HL-60 (cell line): ENCODE results near the gene RAB1B.

ENCODE experiments used
- CTCF ChIP-seq: IDR thresholded peaks from one replicate; pipeline ENCODE4 v1.5.1; 2011; ENCODE audit warnings: low read length, control low read depth, inconsistent platforms; ENCODE audit not compliant: insufficient read depth
- POLR2AphosphoS5 ChIP-seq: IDR thresholded peaks from 2 replicates; pipeline ENCODE4 v1.6.1; 2012; ENCODE audit warnings: low read depth

GRCh38 chr11:66221726-66222236 lies 46.7 kb upstream of the RAB1B start:
- TF ChIP-seq CTCF (no peak), POLR2AphosphoS5 (no peak)
